NCI-H748 (cell line): ENCODE measurements around the gene GALNT12.
A peak's percentile ranks its signal among the peaks of the same experiment; 100 is the strongest.

ENCODE experiments used
- DNase-seq: peaks from one replicate; lab custom pipeline; 2025; ENCODE audit not compliant: unreplicated experiment; lab: John Stamatoyannopoulos, UW

GALNT12 gene

DNA sequence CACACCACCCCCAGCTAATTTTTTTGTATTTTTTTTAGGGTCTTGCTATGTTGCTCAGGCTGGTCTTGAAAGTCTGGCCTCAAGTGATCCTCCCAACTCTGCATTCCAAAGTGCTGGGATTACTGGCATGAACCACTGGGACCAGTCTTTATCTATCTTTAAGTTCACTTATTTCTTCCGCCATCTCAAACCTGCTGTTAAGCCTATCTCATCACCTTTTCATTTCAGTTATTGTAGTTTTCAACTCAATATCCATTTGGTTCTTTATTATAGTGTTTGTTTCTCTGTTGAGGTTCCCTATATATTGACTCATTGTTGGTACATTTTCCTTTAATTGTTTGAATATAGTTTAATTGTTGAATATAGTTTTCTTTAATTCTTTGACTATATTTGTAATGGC is 48.1 kb downstream of the GALNT12 start:
- no peak for DNase-seq

DNA sequence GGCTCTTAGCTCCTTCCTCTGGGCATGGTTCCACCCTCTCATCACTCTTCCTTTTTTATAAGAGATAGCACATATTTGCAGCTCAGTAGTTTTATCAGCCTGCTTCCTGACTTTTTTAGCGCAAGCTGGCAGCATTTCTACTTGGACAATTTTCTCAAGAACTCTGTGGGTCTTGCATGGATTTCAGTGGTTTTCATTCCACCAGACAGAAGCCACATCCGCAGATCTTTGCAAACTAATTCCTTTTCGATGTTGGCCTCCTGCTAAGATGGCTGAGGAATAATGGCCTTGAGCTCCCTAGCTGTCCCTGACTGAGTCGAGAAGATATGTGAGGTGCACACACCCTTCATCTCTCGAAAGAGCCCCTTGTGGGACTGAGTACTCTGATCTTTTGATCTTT is 49.5 kb downstream of the GALNT12 start:
- no peak for DNase-seq

DNA sequence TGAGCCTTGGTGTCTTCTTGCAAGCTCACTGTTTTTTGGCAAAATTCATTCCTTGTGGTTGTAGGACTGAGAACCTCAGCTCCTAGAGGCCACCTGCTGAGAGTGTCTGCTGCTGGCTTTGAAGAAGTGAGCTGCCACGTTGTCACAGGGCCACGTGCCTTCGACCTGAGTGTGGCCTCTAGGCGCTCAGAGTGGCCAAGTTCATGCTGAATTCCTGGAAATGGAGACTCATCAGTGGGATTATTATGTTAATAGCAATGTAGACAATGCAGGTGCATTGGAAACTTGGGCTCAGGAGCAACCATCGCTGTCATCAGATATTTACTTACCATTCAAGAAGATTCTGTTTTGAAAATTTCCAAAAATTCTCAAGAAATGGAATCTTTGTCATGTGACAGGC is 52.5 kb downstream of the GALNT12 start:
- no peak for DNase-seq

DNA sequence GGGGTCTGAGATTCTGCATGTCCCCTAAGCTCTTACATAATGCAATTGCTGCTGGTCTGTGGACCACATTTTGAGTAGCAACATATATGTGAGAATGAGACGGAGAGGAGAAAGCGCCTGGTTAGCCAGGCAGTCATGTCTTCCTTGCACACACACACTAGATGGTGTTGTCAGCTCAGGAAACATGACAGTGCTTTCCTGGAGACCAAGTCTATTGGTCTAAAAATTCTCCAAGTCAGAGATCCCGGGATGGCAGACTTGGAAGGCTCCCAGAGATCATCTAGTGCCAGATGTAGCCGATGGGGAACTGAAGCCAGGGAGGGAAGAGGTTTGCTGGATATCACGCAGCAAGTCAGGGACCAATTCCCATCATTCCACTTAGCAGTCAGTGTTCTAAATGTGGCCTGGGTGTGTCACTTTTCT is 53.4 kb downstream of the GALNT12 start:
- peak; percentile 28 for DNase-seq

DNA sequence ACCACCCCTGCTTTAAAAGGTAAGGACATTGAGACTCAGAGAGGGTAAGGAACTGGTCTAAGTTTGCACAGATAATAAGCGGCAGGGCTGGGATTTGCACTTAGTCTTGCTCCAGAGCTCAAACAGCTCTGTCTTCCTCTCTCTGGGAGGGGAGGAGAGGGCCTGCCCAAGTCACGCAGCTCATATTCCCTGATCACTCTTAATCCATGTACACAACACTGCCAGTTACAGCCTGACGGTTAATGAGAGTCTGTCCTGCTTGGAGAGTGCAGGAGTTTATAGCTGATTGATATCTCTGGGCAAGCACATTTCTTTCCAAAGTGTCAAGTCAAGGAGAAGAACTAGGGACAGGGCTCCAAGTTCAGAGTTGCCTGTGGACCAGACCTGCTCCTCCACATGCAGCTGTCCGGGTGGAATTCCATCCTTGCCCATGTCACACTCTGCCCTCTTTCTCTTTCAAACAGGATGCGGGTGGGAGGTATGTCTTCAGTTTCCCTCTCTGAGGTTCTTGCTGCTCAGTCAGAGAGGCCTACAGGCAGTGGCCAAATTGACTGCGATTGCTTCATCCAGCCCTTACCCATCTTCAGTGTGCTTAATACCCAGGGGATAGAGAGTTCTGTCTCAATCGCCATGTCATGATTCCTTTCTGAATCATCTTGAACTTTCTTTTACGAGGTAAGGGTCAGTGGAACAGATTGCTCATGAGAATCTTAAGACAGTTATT is 54.5 kb downstream of the GALNT12 start:
- no peak for DNase-seq

DNA sequence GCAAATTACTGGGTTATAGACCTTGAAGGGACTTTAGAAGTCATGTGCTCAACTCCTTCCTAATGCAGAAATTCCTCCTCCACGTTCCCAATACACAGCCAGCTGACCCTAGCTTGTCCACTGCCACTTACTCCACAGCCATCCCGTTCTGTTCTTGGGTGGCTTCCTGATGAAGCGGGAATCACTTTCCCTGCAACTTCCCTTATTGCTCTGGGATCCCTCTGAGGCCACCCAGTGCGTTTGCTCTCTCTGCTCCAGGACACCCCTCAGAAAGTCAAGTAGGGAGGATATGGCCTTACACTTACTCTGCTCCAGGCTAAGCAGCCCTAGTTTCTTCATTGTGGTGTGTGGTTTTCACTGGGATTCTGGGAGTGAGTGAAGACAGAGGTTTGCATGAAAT is 55.5 kb downstream of the GALNT12 start:
- no peak for DNase-seq

DNA sequence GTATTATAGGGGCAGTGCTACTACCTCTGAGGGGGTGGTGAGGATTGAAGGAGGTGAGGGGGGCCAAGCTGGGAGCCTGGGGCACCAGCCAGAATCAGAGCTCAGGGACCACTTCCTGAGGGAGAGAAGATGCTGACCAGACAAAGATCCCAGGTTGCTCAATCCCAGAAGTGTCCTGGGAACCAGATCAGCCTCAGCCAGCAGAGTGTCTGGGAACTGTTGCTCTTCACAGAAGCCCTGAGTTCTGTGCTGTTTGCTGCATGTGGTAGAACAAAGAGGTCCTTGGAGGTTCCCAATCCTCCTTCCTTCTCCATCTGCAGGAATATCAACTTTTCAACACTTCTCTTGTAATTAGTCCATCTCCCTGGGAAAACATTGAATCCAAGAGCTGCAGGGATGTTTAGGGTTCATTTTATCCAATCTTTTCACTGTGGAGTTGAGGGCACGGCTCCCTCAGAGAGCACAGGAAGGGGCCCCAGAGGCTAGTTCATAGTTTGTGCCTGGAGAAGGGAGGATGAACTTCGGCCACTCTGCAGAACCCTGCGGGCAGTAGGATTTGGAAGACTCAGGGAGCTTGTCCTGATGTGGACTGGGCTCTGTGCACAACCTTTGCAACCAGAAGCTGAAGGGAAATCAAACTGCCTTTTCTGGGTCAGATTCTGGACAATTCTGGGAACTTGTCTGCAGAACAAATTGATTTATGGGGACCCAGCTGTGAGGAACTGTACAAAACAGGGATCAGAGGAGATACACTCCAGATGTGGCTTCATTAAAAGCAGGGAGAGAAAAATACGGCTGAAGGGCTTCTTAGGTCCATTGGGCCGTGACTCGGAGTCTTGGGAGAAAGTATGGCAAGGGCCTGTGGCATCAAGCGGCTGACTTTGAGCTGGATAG is 57.1 kb downstream of the GALNT12 start:
- no peak for DNase-seq

DNA sequence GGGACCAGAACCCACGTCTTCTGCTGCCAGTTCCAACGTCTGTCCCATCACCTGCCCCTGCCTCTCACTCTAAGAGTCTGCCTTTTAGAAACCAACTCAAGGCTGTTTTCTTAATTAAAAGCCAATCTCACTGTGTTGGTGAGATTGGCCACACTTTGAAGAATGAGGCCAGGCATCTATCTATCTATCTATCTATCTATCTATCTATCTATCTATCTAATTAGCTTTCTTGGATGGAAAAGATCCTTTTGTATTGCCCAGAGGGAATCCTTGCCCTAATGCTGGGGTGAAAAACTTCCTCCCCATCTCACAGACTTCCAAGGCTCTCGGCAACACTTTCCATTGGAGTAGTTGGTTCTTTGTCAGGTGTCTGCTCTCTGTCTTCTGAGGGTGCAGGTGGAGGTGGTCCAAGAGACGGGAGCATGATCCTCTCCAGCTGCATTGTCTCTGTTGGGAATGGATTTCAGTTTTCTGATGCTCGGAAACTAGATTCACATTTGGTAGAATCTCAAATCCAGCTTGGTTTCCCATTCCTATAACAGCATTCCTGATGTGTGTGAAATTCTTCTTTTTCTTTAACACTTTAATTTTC is 57.9 kb downstream of the GALNT12 start:
- no peak for DNase-seq

DNA sequence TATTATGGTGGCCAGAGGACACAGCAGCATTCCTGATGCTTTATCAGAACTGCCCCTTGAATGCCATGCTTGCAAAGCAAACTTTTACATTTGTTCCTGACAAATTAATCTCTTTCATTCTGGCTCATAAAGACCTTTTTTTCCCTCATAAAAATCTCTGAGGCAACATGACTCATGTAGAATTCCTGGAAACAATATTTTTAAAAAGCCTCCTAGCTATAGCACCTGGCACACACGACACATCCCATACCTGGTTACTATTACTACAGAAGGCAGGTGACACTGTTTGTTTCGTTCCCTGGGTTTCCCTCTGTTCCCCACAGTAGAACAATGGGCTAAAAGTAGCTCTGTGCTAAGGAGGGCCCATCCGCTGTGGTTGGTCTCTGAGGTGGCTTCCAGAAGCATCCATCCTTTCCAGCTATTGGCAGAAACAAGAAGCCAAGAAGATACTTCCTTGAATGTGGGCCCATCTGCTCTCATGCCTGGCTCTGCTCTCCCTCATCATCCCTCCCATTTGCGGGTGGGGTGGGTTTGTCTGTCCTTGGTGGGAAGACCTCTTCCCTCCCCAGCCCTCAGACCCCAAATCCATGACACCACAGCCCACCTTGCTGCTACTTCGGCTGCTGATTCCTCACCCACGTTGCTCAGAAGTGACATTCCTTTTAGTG is 59.1 kb downstream of the GALNT12 start:
- no peak for DNase-seq

DNA sequence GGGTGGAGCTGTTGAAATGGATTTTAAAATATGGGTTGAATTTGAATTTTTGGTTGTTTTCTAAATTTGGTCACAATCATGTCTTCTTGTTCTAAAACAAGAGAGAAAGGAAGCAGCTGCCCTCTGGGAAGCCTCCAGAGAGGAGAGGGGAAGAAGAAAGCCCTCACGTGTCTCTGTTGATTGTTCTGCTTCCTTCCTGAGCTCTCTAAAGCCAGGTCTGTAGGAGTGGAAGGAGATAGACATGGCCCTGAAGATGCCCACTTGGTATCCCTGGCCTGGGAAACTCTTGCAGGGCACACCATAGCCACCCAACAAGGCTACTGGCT is 59.6 kb downstream of the GALNT12 start:
- no peak for DNase-seq

DNA sequence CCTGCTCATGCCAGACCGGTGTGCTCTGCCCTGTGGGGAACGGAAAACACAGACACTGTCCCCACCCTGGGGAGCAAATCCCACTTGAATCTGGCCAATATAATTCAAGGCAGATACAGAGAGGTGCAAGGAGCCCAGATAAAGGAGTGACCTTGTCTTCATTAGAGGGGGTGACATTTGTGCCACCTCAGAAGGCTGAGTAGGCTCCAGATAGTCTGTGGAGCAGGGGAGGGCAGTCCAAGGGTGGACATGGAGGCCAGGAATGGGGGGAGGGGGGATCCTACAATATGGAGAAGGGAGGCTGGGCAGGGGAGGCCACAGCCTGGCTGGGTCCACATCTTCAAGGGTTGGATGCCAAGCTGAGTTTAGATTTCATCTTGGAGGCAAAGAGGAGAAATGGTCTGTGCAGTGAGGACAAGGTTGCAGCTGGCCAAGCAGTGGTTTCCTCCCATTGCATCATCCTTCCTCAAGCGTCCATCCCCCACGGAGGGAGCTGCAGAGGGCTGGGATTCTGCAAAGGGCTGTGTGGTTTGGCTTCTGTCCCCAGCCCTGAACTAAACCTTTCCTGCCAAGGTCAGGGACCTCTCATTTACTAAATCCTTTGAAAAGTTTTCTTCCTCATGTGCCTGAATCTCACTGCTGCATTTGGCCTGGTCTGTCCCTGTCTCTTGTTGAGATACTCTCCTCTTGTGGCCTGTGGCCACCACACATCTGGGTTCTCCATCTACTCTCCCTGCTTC is 60.1 kb downstream of the GALNT12 start:
- DNase-seq, result no peak

DNA sequence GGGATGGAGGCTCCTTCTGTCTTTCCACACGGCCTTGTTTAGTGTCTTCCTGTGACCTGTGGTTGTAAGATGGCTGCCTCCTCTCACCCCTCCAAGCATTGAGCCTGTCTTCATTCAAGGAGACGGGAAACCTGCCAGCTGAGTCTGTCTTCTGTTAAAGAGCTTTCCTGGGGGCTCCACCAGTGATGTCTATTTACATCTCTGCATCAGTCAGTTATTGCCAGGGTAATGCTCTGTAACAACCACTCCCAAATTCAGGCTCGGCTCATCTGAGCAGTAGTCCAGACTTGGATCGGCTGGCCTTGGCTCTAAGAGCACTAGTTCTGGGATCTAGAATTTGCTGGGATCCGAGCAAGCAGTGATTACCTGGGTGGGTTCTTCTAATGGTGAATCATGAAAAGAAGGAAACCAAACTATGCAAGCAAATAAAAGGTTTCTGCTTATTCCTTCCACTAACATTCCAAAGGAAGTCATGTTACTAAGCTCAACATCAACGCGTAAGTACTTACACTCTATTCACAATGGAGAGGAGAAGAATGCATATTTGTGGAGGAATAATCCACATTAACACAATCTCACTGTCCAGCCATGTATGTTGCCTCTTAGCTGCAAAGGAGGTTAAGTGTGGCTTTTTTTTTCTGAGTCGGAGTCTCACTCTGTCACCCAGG is 61.7 kb downstream of the GALNT12 start:
- DNase-seq, result no peak

DNA sequence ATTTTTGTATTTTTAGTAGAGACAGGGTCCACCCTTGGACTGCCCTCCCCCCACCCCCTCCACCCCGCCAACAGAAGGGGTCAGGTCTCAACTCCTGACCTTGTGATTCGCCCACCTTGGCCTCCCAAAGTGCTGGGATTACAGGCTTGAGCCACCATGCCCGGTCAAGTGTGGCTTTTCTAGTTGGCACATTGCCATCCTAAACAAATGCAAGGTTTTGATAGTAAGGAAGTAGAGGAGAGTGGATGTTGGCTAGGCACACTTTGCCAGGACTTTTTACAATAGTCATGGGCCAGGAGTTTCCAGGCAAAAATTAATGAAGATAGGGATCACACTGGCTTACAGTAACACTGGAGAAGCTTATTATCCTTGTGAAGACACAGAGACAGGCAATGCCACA is 62.4 kb downstream of the GALNT12 start:
- DNase-seq, result no peak

DNA sequence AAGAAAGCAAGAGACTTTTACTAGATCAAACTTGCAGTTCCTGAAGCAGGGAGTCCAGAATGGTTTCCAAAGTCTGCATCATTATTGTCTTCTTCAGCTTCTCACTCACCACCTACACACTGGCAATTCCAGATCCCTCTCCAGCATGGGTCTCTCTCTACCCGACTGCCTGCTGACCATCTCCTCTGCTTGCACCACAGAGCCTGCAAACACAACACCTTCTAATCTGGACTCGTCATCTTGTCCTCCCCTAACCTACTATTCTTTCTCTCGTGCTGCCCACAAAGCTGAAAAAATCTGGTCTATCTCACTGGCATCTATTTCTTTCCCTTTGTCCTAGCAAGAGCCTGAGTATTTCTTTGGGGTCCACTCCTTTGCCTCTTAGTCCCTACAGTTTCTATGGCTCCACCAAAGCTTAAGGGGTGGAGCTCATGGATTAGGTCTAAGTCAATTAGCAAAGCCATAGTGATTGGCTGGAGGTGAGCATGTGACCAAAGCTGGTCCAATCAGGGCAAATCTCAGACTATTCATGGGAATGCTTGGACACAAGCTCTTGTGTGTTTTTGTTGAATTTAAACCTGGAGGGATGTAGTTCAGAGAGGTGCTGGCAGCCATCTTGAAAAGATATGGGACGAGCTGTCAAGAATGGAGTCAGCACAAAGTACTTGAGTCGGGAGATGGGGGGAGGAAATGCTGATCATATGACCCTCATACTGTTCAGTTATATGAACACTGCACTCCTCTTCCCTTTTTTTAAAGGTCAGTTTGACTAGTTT is 63.5 kb downstream of the GALNT12 start:
- no peak for DNase-seq

DNA sequence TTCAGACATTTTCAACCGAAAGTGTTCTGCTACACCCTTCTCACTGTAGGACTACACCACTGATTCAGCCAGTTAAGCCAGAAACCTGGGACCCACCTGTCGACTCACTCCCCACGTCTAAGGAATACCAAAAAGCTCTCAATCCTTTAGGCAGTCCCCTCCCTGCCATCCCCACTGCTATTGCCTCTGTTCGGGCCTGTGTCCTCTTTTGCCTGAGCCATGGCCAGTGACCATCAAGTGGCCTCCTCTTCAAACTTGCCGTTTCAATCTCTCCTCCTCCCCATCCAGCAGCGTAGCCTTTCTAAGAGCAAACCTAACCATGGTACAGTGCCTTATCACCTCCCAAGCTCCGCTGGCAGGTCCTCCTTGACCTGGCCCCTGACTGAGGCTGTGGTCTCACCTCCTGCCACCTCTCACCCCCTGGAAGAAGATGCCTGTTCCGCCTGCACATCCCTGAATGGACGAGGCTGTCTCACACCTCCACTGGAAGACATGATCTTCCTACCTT is 64.1 kb downstream of the GALNT12 start:
- DNase-seq, result no peak

DNA sequence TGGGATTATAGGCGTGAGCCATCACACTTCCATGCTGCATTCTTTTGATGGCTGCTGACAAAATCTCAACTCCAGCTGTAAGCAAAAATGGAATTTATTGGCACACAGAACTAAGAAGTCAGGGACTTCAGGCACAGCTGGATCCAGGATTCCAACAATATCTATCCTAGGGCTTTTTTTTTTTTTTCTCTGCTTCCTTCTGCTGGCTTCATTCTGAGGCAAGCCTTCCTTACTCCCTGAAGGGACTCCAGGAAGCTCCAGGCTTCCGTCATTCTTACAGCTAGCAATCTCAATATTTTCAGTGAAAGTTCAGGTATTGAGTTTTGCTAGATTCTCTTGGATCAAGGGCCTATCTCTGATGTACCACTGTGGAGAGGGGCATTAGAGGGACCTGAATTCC is 66.1 kb downstream of the GALNT12 start:
- no peak for DNase-seq

DNA sequence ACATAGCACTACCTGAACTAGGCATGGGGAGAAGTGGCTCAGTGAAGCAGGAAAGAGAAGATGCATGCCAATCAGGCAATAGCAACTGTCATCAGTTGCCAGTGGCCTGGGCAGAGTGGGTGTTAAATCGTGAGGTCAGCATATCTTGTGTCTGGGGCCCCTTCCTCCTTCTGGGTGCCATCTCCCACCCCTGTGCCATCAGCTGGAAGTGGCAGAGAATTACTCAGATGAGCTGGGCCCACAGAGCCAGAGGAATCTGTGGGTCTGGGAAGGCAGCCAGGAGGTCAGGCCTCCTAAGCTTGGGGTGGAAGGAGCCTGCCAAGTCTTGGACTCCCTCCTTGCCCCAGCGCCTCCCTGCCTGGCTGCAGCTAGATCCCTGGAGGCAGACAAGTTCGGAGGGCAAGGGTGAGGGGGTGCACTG is 66.5 kb downstream of the GALNT12 start:
- DNase-seq, result no peak

DNA sequence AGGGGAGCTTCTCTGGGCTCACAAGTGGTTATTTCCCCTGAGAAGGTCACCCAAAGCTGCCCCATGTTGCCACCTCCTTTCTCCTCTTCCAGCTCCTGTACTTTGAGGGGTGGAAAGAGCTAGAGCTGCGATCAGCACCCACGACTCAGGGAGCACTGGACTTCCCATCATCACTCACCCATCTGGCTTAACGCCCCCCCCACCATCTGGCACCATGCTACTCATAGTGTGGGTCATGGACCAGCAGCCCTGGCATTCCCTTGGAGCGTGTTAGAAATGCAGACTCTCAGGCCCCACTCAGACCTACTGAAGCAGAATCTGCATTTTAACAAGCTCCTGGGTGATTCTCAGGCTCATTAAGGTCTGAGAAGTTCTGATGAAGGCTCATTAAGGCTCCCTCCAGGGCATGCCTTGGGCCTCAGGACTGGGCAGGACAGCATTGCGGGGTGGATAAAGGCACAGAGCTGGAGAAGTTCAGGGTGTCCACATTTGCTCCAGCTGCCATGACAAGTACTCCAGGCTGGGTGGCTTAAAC is 67.3 kb downstream of the GALNT12 start:
- no peak for DNase-seq

DNA sequence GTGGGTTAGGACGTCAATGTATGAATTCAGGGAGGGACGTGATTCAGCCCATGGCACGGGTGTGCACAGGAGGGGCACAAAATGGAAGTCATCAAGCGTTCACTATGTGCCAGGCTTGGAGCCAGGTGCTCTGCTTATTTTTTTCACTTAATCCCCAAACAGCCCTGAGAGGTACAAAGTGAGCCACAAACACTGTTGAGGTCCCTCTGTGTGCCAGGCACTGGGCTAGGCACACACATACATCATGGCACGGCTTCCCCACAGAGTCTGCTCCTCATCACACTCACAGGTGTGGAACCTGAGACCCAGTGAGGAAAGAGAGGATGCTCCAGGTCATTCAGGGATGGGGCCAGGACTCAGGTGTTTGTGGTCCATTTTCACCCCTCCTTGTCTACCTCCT is 68.1 kb downstream of the GALNT12 start:
- no peak for DNase-seq
